ENCODE data around the gene LRP1B.

Gene LRP1B

GRCh38 chr2:140502951-140503630 is 1627.7 kb downstream of the LRP1B start:
- Histone ChIP-seq H3K4me2 (no peak overlapping the region), H3K36me3 (no peaks in the 10 kb centered on the region), H3K27ac (no peak overlapping the region), H3K9ac (no peak overlapping the region), H3K9me3 (replicated peaks in 1 of 11) (no peaks in the 10 kb centered on the region), H3K27me3 (no peaks in the 10 kb centered on the region), H4K20me1 (no peaks in the 10 kb centered on the region), H3K4me3 (no peak overlapping the region), H3K4me1 (no peaks in the 10 kb centered on the region)
- TF ChIP-seq Cebpa-rat (IDR thresholded peaks at IDR 0.05): no peak

GRCh38 chr2:140498360-140498759 is 1632.5 kb downstream of the LRP1B start:
- Histone ChIP-seq H4K20me1 (no peaks in the 10 kb centered on the region), H3K9me3 (replicated peaks in 1 of 11) (no peaks in the 10 kb centered on the region), H3K4me3 (no peak overlapping the region), H3K9ac (no peak overlapping the region), H3K36me3 (no peaks in the 10 kb centered on the region), H3K27me3 (no peaks in the 10 kb centered on the region), H3K27ac (no peak overlapping the region), H3K4me2 (no peak overlapping the region), H3K4me1 (no peaks in the 10 kb centered on the region)
- TF ChIP-seq Cebpa-rat (IDR thresholded peaks at IDR 0.05): no peak

GRCh38 chr2:140496714-140497113 is 1634.1 kb downstream of the LRP1B start:
- TF ChIP-seq Cebpa-rat (IDR thresholded peaks at IDR 0.05): no peak
- no peaks in the 10 kb centered on the region for H3K4me1 ChIP-seq

GRCh38 chr2:140491876-140492275 is 1638.9 kb downstream of the LRP1B start:
- no peak overlapping the region for H3K4me3 ChIP-seq
- no peaks in the 10 kb centered on the region for H4K20me1 ChIP-seq
- H3K4me1 ChIP-seq: no peaks in the 10 kb centered on the region
- no peak overlapping the region for H3K9ac ChIP-seq
- H3K36me3 ChIP-seq: no peaks in the 10 kb centered on the region
- TF ChIP-seq Cebpa-rat (IDR thresholded peaks at IDR 0.05): no peak
- H3K27me3 ChIP-seq: no peaks in the 10 kb centered on the region
- H3K27ac ChIP-seq: no peak overlapping the region
- no peaks in the 10 kb centered on the region for H3K9me3 ChIP-seq (replicated peaks in 1 of 11)
- H3K4me2 ChIP-seq: no peak overlapping the region

More at GRCh38 chr2:140496714-140497113, 1634.1 kb downstream of the LRP1B start:
- H3K36me3 ChIP-seq: no peaks in the 10 kb centered on the region
- no peak overlapping the region for H3K4me3 ChIP-seq
- no peaks in the 10 kb centered on the region for H4K20me1 ChIP-seq
- H3K9me3 ChIP-seq (replicated peaks in 1 of 11): no peaks in the 10 kb centered on the region
- H3K9ac ChIP-seq: no peak overlapping the region
- H3K27ac ChIP-seq: no peak overlapping the region
- H3K4me2 ChIP-seq: no peak overlapping the region
- H3K27me3 ChIP-seq: no peaks in the 10 kb centered on the region

GRCh38 chr2:140489193-140489592 is 1641.6 kb downstream of the LRP1B start:
- Histone ChIP-seq H3K4me3 (no peak overlapping the region), H3K27me3 (no peaks in the 10 kb centered on the region), H3K27ac (no peak overlapping the region), H3K4me1 (no peaks in the 10 kb centered on the region), H3K9me3 (replicated peaks in 1 of 11) (no peaks in the 10 kb centered on the region), H4K20me1 (no peaks in the 10 kb centered on the region), H3K36me3 (no peaks in the 10 kb centered on the region), H3K9ac (no peak overlapping the region), H3K4me2 (no peak overlapping the region)
- no peak for TF ChIP-seq Cebpa-rat (IDR thresholded peaks at IDR 0.05)

- no peak overlapping the region for H3K4me2 ChIP-seq
- no peak for TF ChIP-seq Cebpa-rat (IDR thresholded peaks at IDR 0.05)
- H4K20me1 ChIP-seq: no peaks in the 10 kb centered on the region
- H3K4me1 ChIP-seq: no peaks in the 10 kb centered on the region
- H3K9ac ChIP-seq: no peak overlapping the region
- no peaks in the 10 kb centered on the region for H3K36me3 ChIP-seq
- H3K27me3 ChIP-seq: no peaks in the 10 kb centered on the region
- no peak overlapping the region for H3K27ac ChIP-seq
- H3K9me3 ChIP-seq (replicated peaks in 1 of 11): no peaks in the 10 kb centered on the region
- no peak overlapping the region for H3K4me3 ChIP-seq
Measured at GRCh38 chr2:140481136-140481535, 1649.7 kb downstream of the LRP1B start.

GRCh38 chr2:140473851-140474250 is 1657.0 kb downstream of the LRP1B start:
- H3K4me2 ChIP-seq: no peak overlapping the region
- H3K27me3 ChIP-seq: no peaks in the 10 kb centered on the region
- H3K9me3 ChIP-seq (replicated peaks in 1 of 11): no peaks in the 10 kb centered on the region
- no peaks in the 10 kb centered on the region for H4K20me1 ChIP-seq
- H3K4me3 ChIP-seq: no peak overlapping the region
- H3K4me1 ChIP-seq: no peaks in the 10 kb centered on the region
- no peak overlapping the region for H3K9ac ChIP-seq
- H3K36me3 ChIP-seq: no peaks in the 10 kb centered on the region
- no peak for TF ChIP-seq Cebpa-rat (IDR thresholded peaks at IDR 0.05)
- H3K27ac ChIP-seq: no peak overlapping the region

GRCh38 chr2:140472676-140473075 is 1658.1 kb downstream of the LRP1B start:
- TF ChIP-seq Cebpa-rat (IDR thresholded peaks at IDR 0.05): no peak
- H3K27me3 ChIP-seq: no peaks in the 10 kb centered on the region

GRCh38 chr2:140465301-140465700 is 1665.5 kb downstream of the LRP1B start:
- no peaks in the 10 kb centered on the region for H3K9me3 ChIP-seq (replicated peaks in 1 of 11)
- H4K20me1 ChIP-seq: no peaks in the 10 kb centered on the region
- no peaks in the 10 kb centered on the region for H3K4me1 ChIP-seq
- no peak overlapping the region for H3K4me2 ChIP-seq
- no peak overlapping the region for H3K27ac ChIP-seq
- TF ChIP-seq Cebpa-rat (IDR thresholded peaks at IDR 0.05): no peak
- no peak overlapping the region for H3K9ac ChIP-seq
- H3K36me3 ChIP-seq: no peaks in the 10 kb centered on the region
- no peaks in the 10 kb centered on the region for H3K27me3 ChIP-seq
- no peak overlapping the region for H3K4me3 ChIP-seq

More at GRCh38 chr2:140472676-140473075, 1658.1 kb downstream of the LRP1B start:
- no peak overlapping the region for H3K9ac ChIP-seq
- H3K9me3 ChIP-seq (replicated peaks in 1 of 11): no peaks in the 10 kb centered on the region
- no peak overlapping the region for H3K27ac ChIP-seq
- no peak overlapping the region for H3K4me2 ChIP-seq
- H3K4me3 ChIP-seq: no peak overlapping the region
- no peaks in the 10 kb centered on the region for H3K4me1 ChIP-seq
- H4K20me1 ChIP-seq: no peaks in the 10 kb centered on the region
- H3K36me3 ChIP-seq: no peaks in the 10 kb centered on the region

- Histone ChIP-seq H3K9ac (no peak overlapping the region), H3K4me3 (no peak overlapping the region), H3K4me2 (no peak overlapping the region), H4K20me1 (no peaks in the 10 kb centered on the region), H3K27ac (no peak overlapping the region), H3K4me1 (no peaks in the 10 kb centered on the region), H3K27me3 (no peaks in the 10 kb centered on the region), H3K36me3 (no peaks in the 10 kb centered on the region), H3K9me3 (replicated peaks in 1 of 11) (no peaks in the 10 kb centered on the region)
- no peak for TF ChIP-seq Cebpa-rat (IDR thresholded peaks at IDR 0.05)
Measured at GRCh38 chr2:140462990-140463389, 1667.8 kb downstream of the LRP1B start.

All from BLaER1 treated with 17β-estradiol and CSF1 and Interleukin-3, amounts not matched to agents 10 nM and 100 nM (cell line).